GM19452 (cell line): ENCODE measurements around the gene POU5F1.

Experiments used
- ATAC-seq: cut with Tn5 transposase; IDR thresholded peaks from one replicate; pipeline ENCODE4 v1.9.1; 2021; ENCODE audit not compliant: unreplicated experiment

Gene POU5F1

GRCh38 chr6:31144296-31144969, 26.0 kb downstream of the POU5F1 start:
- ATAC-seq: no peak

DNA sequence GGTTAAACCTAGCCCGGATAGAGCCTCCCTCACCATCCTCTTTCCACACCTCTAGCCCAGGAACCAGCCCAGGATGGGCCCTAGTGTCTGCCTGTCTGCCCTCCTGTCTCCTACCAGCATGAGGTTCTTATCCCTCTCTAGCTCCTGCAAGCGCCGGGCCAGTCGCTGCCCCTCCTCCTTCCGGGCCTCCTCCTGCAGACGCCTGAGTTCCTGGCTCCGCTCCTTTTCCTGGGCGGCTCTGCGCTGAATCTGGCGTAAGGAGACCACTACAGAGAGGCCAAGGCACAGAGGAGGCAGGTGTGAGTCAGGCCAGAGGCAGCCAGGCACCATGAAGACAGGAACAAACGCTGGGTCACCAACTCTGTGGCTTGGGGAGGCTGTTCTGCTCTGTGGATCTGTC, 27.3 kb downstream of the POU5F1 start:
- ATAC-seq: no peak

GRCh38 chr6:31142361-31142761, 28.1 kb downstream of the POU5F1 start:
- no peak for ATAC-seq

- no peak for ATAC-seq
These were observed 29.8 kb downstream of the POU5F1 start for GRCh38 chr6:31140643-31141042.

DNA sequence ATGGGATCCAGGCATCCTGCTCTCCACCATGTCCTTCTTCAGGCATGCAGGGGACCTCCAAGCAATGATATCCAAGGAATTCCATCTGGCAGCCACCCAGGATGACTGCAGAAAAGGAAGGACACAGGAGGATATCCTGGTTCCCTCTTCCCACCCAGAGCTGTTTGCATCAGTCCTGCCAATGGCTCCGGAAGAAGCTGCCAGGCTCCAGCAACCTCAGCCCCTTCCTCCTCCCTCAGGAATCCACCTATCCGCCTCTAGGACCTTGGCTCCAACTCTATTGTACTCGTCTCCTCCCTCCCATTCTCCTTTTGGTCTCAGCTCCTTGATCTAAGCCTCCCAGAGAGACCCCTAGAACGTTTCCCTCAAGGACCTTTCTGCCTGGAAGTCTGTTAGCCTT, 30.9 kb downstream of the POU5F1 start:
- no peak for ATAC-seq

- ATAC-seq: no peak
These were observed 31.5 kb downstream of the POU5F1 start, which contains the start of gene PSORS1C2 for GRCh38 chr6:31138982-31139381. Gene PSORS1C2, minus strand, starts transcription at chr6:31139066. Its CDS starts 40 bp downstream, at chr6:31139026.

GRCh38 chr6:31135710-31136109, 34.8 kb downstream of the POU5F1 start:
- no peak for ATAC-seq

DNA sequence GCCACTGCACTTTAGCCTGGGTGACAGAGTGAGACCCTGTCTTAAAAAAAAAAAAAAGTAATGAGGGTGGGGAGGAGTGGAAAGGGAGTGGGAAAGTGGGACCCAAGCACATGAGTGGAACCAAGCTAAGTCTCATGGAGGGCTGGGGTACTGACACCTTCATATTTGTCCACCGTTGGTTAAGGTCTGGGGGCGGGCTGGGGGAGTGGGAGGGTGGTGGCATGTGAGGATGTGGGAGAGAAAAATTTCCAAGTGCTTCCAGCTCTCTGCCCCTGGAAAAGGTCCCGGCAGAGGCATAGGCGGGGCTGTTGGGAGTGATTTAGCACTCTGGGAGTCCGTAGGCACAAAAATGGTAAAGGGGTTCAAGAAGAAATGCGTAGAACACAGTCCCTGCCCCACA, 37.7 kb downstream of the POU5F1 start:
- no peak for ATAC-seq

GRCh38 chr6:31131595-31131994, 38.9 kb downstream of the POU5F1 start:
- ATAC-seq: no peak

DNA sequence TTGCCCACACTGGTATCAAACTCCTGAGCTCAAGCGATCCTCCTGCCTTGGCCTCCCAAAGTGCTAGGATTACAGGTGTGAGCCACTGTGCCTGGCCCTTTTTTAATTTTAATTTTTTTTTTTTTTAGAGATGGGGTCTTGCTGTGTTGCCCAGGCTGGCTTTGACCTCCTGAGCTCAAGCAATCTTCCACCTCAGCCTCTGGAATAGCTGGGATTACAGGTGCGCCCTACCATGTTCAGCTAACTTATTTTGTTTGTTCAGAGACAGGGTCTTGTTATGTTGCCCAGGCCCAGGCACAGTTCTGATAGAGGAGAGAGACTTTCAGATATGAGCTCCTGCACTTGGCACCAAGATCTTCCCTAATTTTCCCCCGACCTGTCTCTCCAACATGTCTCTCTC, 39.7 kb downstream of the POU5F1 start:
- ATAC-seq: no peak

DNA sequence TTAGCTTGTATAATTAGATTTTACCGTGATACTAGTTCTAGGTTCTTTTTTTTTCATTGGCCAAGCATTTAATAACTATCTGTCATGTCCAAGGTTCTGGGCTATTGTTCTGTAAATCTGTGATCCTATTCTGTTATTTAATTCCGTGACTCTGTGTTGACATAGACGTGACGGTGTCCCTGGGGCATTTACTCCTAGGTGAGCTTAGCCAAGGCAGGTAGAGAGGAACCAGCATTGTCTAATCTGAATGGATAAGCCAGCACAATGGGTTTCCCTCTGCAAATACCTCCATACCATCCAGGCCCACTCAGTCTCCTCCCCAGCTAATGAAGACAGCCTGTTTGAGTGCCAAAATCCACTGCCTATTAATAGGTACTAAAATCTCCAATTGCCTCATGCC, 41.4 kb downstream of the POU5F1 start:
- ATAC-seq: no peak

DNA sequence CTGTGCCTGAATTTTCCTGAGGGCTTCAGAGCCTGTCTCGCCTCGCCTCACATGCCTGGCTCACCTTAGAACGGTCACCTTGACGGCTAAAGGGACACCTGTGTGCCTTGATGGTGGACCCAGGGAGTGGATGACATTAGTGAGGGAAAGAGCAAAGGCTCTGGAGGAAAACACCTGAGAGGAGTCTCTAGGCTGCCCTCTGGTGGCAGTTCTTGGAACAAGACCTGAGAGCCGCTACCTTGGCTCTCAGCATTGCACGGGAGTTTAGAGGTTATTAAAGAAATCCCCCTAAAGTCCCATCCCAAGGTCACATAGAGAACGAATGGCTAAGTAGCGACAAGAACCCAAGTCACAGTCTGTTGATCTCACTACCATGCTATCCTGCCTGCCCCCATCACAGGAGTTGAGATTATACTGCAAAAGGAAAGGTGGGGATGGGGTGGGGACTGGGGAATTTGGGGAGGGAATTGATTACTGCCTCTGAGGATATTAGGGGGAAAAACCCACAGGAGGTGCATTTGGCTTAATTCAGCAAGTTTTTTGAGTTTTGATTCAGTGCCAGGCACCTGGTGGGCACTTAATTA, 42.3 kb downstream of the POU5F1 start:
- ATAC-seq: no peak

GRCh38 chr6:31126396-31127175, 43.9 kb downstream of the POU5F1 start:
- no peak for ATAC-seq

GRCh38 chr6:31125586-31126363, 44.7 kb downstream of the POU5F1 start:
- ATAC-seq: no peak

GRCh38 chr6:31125162-31125561, 45.3 kb downstream of the POU5F1 start:
- no peak for ATAC-seq

- ATAC-seq: no peak
These were observed 47.4 kb downstream of the POU5F1 start for GRCh38 chr6:31122791-31123706.

DNA sequence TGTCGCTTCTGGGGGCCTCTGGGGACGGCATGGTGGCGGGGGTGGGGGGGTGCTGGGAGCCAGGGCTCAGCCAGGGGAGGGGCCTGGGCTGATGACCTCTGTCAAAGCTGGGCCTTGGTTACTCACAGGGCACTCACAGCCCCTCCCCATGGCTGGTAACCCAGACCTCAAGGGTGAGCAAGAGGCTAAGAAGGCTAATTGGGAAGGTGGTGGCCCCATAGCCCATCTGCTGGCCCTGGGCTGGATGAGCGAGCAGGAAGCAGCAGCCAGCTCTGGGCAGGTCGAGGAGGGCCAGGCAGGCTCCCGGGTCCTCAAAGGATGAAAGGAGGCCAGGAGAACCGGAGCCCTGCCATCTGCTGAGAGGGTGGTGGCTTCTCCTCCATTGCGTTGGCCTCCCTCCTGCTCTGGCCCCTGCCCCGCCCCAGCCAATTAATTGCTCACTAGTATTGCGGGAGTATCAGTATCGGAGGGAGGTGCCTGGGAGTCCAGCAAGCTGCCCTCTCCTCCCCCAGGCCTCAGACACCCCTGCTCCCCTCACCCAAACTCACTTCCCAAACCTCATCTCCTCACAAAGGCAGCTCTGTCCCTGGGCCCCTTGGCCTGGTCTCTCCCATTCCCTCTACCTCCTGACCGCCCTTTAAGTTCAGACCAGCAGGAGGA, 49.2 kb downstream of the POU5F1 start:
- ATAC-seq: no peak

- ATAC-seq: no peak
These were observed 50.1 kb downstream of the POU5F1 start, which contains the start of gene CDSN for GRCh38 chr6:31120151-31120915. Gene CDSN, minus strand, starts transcription at chr6:31120446. Its CDS starts 27 bp downstream, at chr6:31120419.

- no peak for ATAC-seq
These were observed 52.3 kb downstream of the POU5F1 start for GRCh38 chr6:31118178-31118577.
